Spinal cord (tissue), 10 donors: ENCODE data around the gene HMGCS2. TPM values are rescaled to one million over a fixed set of nuclear protein-coding genes. Genes with fewer than 3 reads are reported as not detected.

Experiments used
- DNase-seq, 6 donors: peaks; one replicate each; pipeline versions ENCODE4 v3.0.0 to v3.0.0-alpha.2; 2013 to 2015; ENCODE audit warnings: low spot score in 6 of 6, low read depth in 4 of 6
- H3K27ac ChIP-seq: one replicate; pipeline ENCODE4 v1.5.1; 2013; ENCODE audit warnings: low read depth, low read length, control low read depth
- H3K27me3 ChIP-seq: one replicate; pipeline ENCODE4 v1.6.1; 2013; ENCODE audit warnings: low read length; ENCODE audit not compliant: control insufficient read depth, insufficient read depth
- H3K36me3 ChIP-seq: one replicate; pipeline ENCODE4 v1.6.1; 2013; ENCODE audit warnings: low read length; ENCODE audit not compliant: control insufficient read depth, insufficient read depth
- H3K4me1 ChIP-seq: one replicate; pipeline ENCODE4 v1.6.1; 2013; ENCODE audit warnings: low read length; ENCODE audit not compliant: control insufficient read depth, insufficient read depth
- H3K4me3 ChIP-seq: one replicate; pipeline ENCODE4 v1.5.1; 2013; ENCODE audit warnings: low read depth, low read length, control low read depth
- H3K9me3 ChIP-seq: one replicate; pipeline ENCODE4 v1.6.1; 2013; ENCODE audit warnings: low read length; ENCODE audit not compliant: control insufficient read depth, insufficient read depth
- WGBS: methylation state at CpG from one replicate; pipeline ENCODE4 v1.1.5; 2013; ENCODE audit warnings: missing lambda C conversion rate; ENCODE audit not compliant: insufficient coverage; 5-methylcytosine and 5-hydroxymethylcytosine counted together
- polyA plus RNA-seq, 2 donors: library from polyadenylated mRNA; unstranded; fragments of 120-200 nt; gene quantifications; one replicate each; pipeline ENCODE4 v1.2.1, GENCODE V29; 2013; ENCODE audit not compliant: insufficient read length in 2 of 2
- total RNA-seq, 2 donors: library from RNA; depleted of rRNA in 1 of 2; stranded (reverse); fragments of 120-200 nt in 1 of 2; fragments of >200 nt in 1 of 2; gene quantifications; one replicate each; pipeline versions ENCODE4 v1.2.3 to v1.2.4, GENCODE V29; 2013 to 2014
- donor health status: healthy.

Gene HMGCS2
- total and polyA plus RNA-seq, 4 donors, result 0.27 to 1.8 (median 0.63) TPM; not detected in 1

- H3K4me1 ChIP-seq, result no peaks in the 10 kb centered on the region
- no peaks in the 10 kb centered on the region for H3K27me3 ChIP-seq
- no peaks in the 10 kb centered on the region for H3K9me3 ChIP-seq
- WGBS, result 96% methylated on average over 6 of the region's 11 CpGs
- no peak overlapping the region for H3K4me3 ChIP-seq
- no peak for DNase-seq
- H3K36me3 ChIP-seq, result no peaks in the 10 kb centered on the region
- no peak overlapping the region for H3K27ac ChIP-seq
Observed at GRCh38 chr1:119781434-119782210, 12.9 kb upstream of the HMGCS2 start.

GRCh38 chr1:119779869-119780356 lies 11.2 kb upstream of the HMGCS2 start:
- peak overlapping the region; percentile 33 for H3K27ac ChIP-seq
- DNase-seq, result no peak
- H3K4me3 ChIP-seq, result no peak overlapping the region
- H3K4me1 ChIP-seq, result no peaks in the 10 kb centered on the region
- no peaks in the 10 kb centered on the region for H3K9me3 ChIP-seq
- no peaks in the 10 kb centered on the region for H3K36me3 ChIP-seq
- WGBS, result 61% methylated on average over 4 of the region's 5 CpGs
- no peaks in the 10 kb centered on the region for H3K27me3 ChIP-seq

GRCh38 chr1:119778886-119779560 lies 10.3 kb upstream of the HMGCS2 start:
- Histone ChIP-seq H3K4me3 (no peak overlapping the region), H3K27ac (no peak overlapping the region)

GRCh38 chr1:119778359-119778758 lies 9.7 kb upstream of the HMGCS2 start:
- no peaks in the 10 kb centered on the region for H3K36me3 ChIP-seq
- H3K9me3 ChIP-seq, result no peaks in the 10 kb centered on the region
- no CpG with 5 or more reads among the region's 6 CpGs for WGBS
- H3K4me1 ChIP-seq, result no peaks in the 10 kb centered on the region
- no peak overlapping the region for H3K4me3 ChIP-seq
- H3K27ac ChIP-seq, result no peak overlapping the region
- no peak for DNase-seq
- H3K27me3 ChIP-seq, result no peaks in the 10 kb centered on the region

More at GRCh38 chr1:119778886-119779560, 10.3 kb upstream of the HMGCS2 start:
- WGBS, result 66% methylated on average over 9 of the region's 13 CpGs
- Histone ChIP-seq H3K27me3 (no peaks in the 10 kb centered on the region), H3K9me3 (no peaks in the 10 kb centered on the region), H3K36me3 (no peaks in the 10 kb centered on the region), H3K4me1 (no peaks in the 10 kb centered on the region)
- no peak for DNase-seq

GRCh38 chr1:119774746-119775490 lies 6.2 kb upstream of the HMGCS2 start:
- Histone ChIP-seq H3K9me3 (no peaks in the 10 kb centered on the region), H3K4me3 (no peak overlapping the region), H3K4me1 (peaks cover 4% of the 10 kb centered on the region), H3K36me3 (no peaks in the 10 kb centered on the region), H3K27me3 (no peaks in the 10 kb centered on the region), H3K27ac (no peak overlapping the region)
- DNase-seq, result no peak
- no CpG with 5 or more reads among the region's 7 CpGs for WGBS

- WGBS, result 69% methylated on average over 3 of the region's 3 CpGs
- Histone ChIP-seq H3K4me3 (no peak overlapping the region), H3K27ac (no peak overlapping the region), H3K9me3 (no peaks in the 10 kb centered on the region), H3K27me3 (no peaks in the 10 kb centered on the region), H3K36me3 (no peaks in the 10 kb centered on the region), H3K4me1 (peaks cover 4% of the 10 kb centered on the region)
- DNase-seq, result no peak
Observed at GRCh38 chr1:119773711-119774241, 5.1 kb upstream of the HMGCS2 start.

GRCh38 chr1:119772298-119772697 lies 3.6 kb upstream of the HMGCS2 start:
- no peak overlapping the region for H3K27ac ChIP-seq
- no peaks in the 10 kb centered on the region for H3K36me3 ChIP-seq
- no peak overlapping the region for H3K4me3 ChIP-seq
- no peak for DNase-seq
- H3K4me1 ChIP-seq, result peaks cover 4% of the 10 kb centered on the region
- H3K27me3 ChIP-seq, result no peaks in the 10 kb centered on the region
- WGBS, result no CpG with 5 or more reads among the region's 2 CpGs
- H3K9me3 ChIP-seq, result no peaks in the 10 kb centered on the region

GRCh38 chr1:119771770-119772169 lies 3.1 kb upstream of the HMGCS2 start:
- Histone ChIP-seq H3K4me1 (peaks cover 4% of the 10 kb centered on the region), H3K36me3 (no peaks in the 10 kb centered on the region), H3K27ac (no peak overlapping the region), H3K9me3 (no peaks in the 10 kb centered on the region), H3K4me3 (no peak overlapping the region), H3K27me3 (no peaks in the 10 kb centered on the region)
- 100% methylated on average over 2 of the region's 3 CpGs for WGBS
- DNase-seq, result no peak

GRCh38 chr1:119771016-119771415 lies 2.3 kb upstream of the HMGCS2 start:
- Histone ChIP-seq H3K36me3 (no peaks in the 10 kb centered on the region), H3K9me3 (no peaks in the 10 kb centered on the region), H3K4me1 (peaks cover 7% of the 10 kb centered on the region), H3K27me3 (no peaks in the 10 kb centered on the region), H3K4me3 (no peak overlapping the region), H3K27ac (no peak overlapping the region)
- 28% methylated on average over 2 of the region's 2 CpGs for WGBS
- peak in 3 of 6 donors; percentile 9 to 76 (median 74) for DNase-seq
